H9 (cell line): ENCODE results near the gene VMAC. TPM values are rescaled to one million over a fixed set of nuclear protein-coding genes. Genes with fewer than 3 reads are reported as not detected.

Experiments
- DNase-seq: peaks from one replicate; pipeline ENCODE4 v3.0.0-alpha.2; 2017
- H2AFZ ChIP-seq: one replicate; pipeline ENCODE4 v1.6.1; 2013; ENCODE audit warnings: mild to moderate bottlenecking, low read length, control low read depth, moderate library complexity
- H2AK5ac ChIP-seq: 2 replicates; pipeline ENCODE4 v1.6.1; 2013; ENCODE audit warnings: low read length, control low read depth, mixed read lengths; ENCODE audit not compliant: insufficient read length
- H2BK120ac ChIP-seq: one replicate; pipeline ENCODE4 v1.6.1; 2013; ENCODE audit warnings: low read depth, mild to moderate bottlenecking, low read length, control low read depth, inconsistent platforms; ENCODE audit not compliant: poor library complexity, severe bottlenecking
- H2BK12ac ChIP-seq: 2 replicates; pipeline ENCODE4 v1.6.1; 2013; ENCODE audit warnings: low read length, control low read depth, mixed read lengths, low read depth; ENCODE audit not compliant: insufficient read length
- H2BK15ac ChIP-seq: 2 replicates; pipeline ENCODE4 v1.6.1; 2013; ENCODE audit warnings: low read depth, low read length, control low read depth
- H2BK20ac ChIP-seq: one replicate; pipeline ENCODE4 v1.6.1; 2013; ENCODE audit warnings: low read depth, mild to moderate bottlenecking, low read length, control low read depth, inconsistent platforms; ENCODE audit not compliant: poor library complexity, severe bottlenecking
- H2BK5ac ChIP-seq: 2 replicates; pipeline ENCODE4 v1.6.1; 2013; ENCODE audit warnings: low read length, control low read depth, mixed read lengths; ENCODE audit not compliant: insufficient read length
- H3K14ac ChIP-seq: 2 replicates; pipeline ENCODE4 v1.6.1; 2013; ENCODE audit warnings: low read length, control low read depth; ENCODE audit not compliant: insufficient read depth
- H3K18ac ChIP-seq: 2 replicates; pipeline ENCODE4 v1.6.1; 2013; ENCODE audit warnings: low read depth, mild to moderate bottlenecking, mixed read lengths, low read length, control low read depth; ENCODE audit not compliant: insufficient read length
- H3K23ac ChIP-seq: 2 replicates; pipeline ENCODE4 v1.6.1; 2013; ENCODE audit warnings: low read length, control low read depth, mixed read lengths, low read depth; ENCODE audit not compliant: insufficient read length
- H3K23me2 ChIP-seq: 2 replicates; pipeline ENCODE4 v1.6.1; 2013; ENCODE audit warnings: low read depth, mild to moderate bottlenecking, mixed read lengths, low read length, control low read depth; ENCODE audit not compliant: insufficient read length, poor library complexity, severe bottlenecking
- H3K27ac ChIP-seq: 2 replicates; pipeline ENCODE4 v1.5.1; 2013; ENCODE audit warnings: low read length, control low read depth, mixed read lengths, low read depth; ENCODE audit not compliant: insufficient read length
- H3K27me3 ChIP-seq: 2 replicates; pipeline ENCODE4 v1.6.1; 2013; ENCODE audit warnings: low read length, control low read depth, inconsistent platforms; ENCODE audit not compliant: insufficient read depth
- H3K4ac ChIP-seq: 2 replicates; pipeline ENCODE4 v1.6.1; 2013; ENCODE audit warnings: low read depth, mild to moderate bottlenecking, control low read depth, inconsistent platforms, low read length, moderate library complexity
- H3K4me1 ChIP-seq: 2 replicates; pipeline ENCODE4 v1.6.1; 2013; ENCODE audit warnings: low read length, control low read depth, inconsistent platforms; ENCODE audit not compliant: insufficient read depth
- H3K4me2 ChIP-seq: 2 replicates; pipeline ENCODE4 v1.6.1; 2013; ENCODE audit warnings: low read length, control low read depth, mixed read lengths; ENCODE audit not compliant: insufficient read length, insufficient read depth
- H3K56ac ChIP-seq: 2 replicates; pipeline ENCODE4 v1.6.1; 2013; ENCODE audit warnings: low read depth, mild to moderate bottlenecking, mixed read lengths, low read length, control low read depth; ENCODE audit not compliant: insufficient read length
- H3K79me1 ChIP-seq: 2 replicates; pipeline ENCODE4 v1.6.1; 2013; ENCODE audit warnings: low read depth, mild to moderate bottlenecking, moderate library complexity, low read length, control low read depth, inconsistent platforms; ENCODE audit not compliant: insufficient read depth, poor library complexity, severe bottlenecking
- H3K79me2 ChIP-seq: 2 replicates; pipeline ENCODE4 v1.6.1; 2013; ENCODE audit warnings: low read length, control low read depth, inconsistent platforms; ENCODE audit not compliant: insufficient read depth
- H3K9ac ChIP-seq: 2 replicates; pipeline ENCODE4 v1.6.1; 2013; ENCODE audit warnings: low read length, control low read depth, mixed read lengths; ENCODE audit not compliant: insufficient read length; ENCODE audit errors: extremely low read depth
- H3K9me3 ChIP-seq: one replicate; pipeline ENCODE4 v1.6.1; 2013; ENCODE audit warnings: low read depth, low read length, inconsistent platforms; ENCODE audit not compliant: control insufficient read depth
- H3T11ph ChIP-seq: one replicate; pipeline ENCODE4 v1.6.1; 2013; ENCODE audit warnings: mild to moderate bottlenecking, low read length, control low read depth, inconsistent platforms
- H4K20me1 ChIP-seq: one replicate; pipeline ENCODE4 v1.6.1; 2013; ENCODE audit not compliant: control insufficient read depth, insufficient read length, insufficient read depth
- H4K5ac ChIP-seq: 2 replicates; pipeline ENCODE4 v1.6.1; 2013; ENCODE audit warnings: low read depth, mild to moderate bottlenecking, mixed read lengths, low read length, control low read depth; ENCODE audit not compliant: insufficient read length
- H4K8ac ChIP-seq: replicated peaks from 2 replicates; pipeline ENCODE4 v1.6.1; 2013; ENCODE audit warnings: low read length, control low read depth, mixed read lengths, low read depth; ENCODE audit not compliant: insufficient read length
- H4K91ac ChIP-seq: 2 replicates; pipeline ENCODE4 v1.6.1; 2013; ENCODE audit warnings: low read depth, mild to moderate bottlenecking, moderate library complexity, mixed read lengths, low read length, control low read depth; ENCODE audit not compliant: insufficient read length
- H3K27ac Mint-ChIP-seq, 3 experiments: 2 replicates in 2 of 3; 3 replicates in 1 of 3; pipeline ENCODE4 v1.8.0; 2020 to 2021; ENCODE audit warnings: mixed read lengths in 3 of 3, mild to moderate bottlenecking in 1 of 3, moderate library complexity in 1 of 3
- H3K27me3 Mint-ChIP-seq: 2 replicates; pipeline ENCODE4 v1.8.0; 2021; ENCODE audit warnings: low read depth, mild to moderate bottlenecking, moderate library complexity, mixed read lengths
- H3K36me3 Mint-ChIP-seq, 3 experiments: 2 replicates in 2 of 3; 3 replicates in 1 of 3; pipeline ENCODE4 v1.8.0; 2020 to 2021; ENCODE audit warnings: low read depth in 3 of 3, mixed read lengths in 3 of 3; ENCODE audit not compliant: insufficient read depth in 1 of 3
- H3K4me1 Mint-ChIP-seq, 2 experiments: 2 replicates each; pipeline ENCODE4 v1.8.0; 2020; ENCODE audit warnings: mixed read lengths in 2 of 2
- H3K4me3 Mint-ChIP-seq, 2 experiments: 2 replicates in 1 of 2; 3 replicates in 1 of 2; pipeline ENCODE4 v1.8.0; 2020 to 2021; ENCODE audit warnings: mild to moderate bottlenecking in 2 of 2, mixed read lengths in 2 of 2, moderate library complexity in 1 of 2
- H3K9me3 Mint-ChIP-seq, 2 experiments: 2 replicates in 1 of 2; 3 replicates in 1 of 2; pipeline ENCODE4 v1.8.0; 2020; ENCODE audit warnings: mild to moderate bottlenecking in 2 of 2, mixed read lengths in 2 of 2, moderate library complexity in 1 of 2
- CTCF ChIP-seq: fragments of 200-600 bp; sonication (generic); conservative IDR thresholded peaks from 3 replicates; pipeline ENCODE4 v1.8.0; 2021; ENCODE audit warnings: antibody characterized with exemption, mild to moderate bottlenecking
- WGBS: extraction: QIAGEN DNeasy Blood & Tissue Kit; methylation state at CpG from one replicate; pipeline ENCODE4 v1.1.7; 2013; ENCODE audit warnings: missing lambda C conversion rate, low lambda C conversion rate, mixed read lengths; ENCODE audit not compliant: insufficient read length; ENCODE audit errors: extremely low coverage; 5-methylcytosine and 5-hydroxymethylcytosine counted together
- total RNA-seq: library from RNA; stranded (reverse); gene quantifications from 2 replicates; pipeline ENCODE4 v1.2.1, GENCODE V29; 2021

Gene VMAC
- total RNA-seq, 1 experiment from 2014 or later: 2.2 TPM

GRCh38 chr19:5867201-5868136, 37.2 kb upstream of the VMAC start:
- Mint-ChIP-seq H3K4me1 (no peaks in the 10 kb centered on the region; a peak in 1 of 4 replicates), H3K36me3 (no peaks in the 10 kb centered on the region), H3K27ac (no peak overlapping the region), H3K9me3 (no peaks in the 10 kb centered on the region), H3K4me3 (peak overlapping the region in 1 of 2 experiments; percentile 58; a peak in 1 of 5 replicates), H3K27me3 (peaks cover 23% of the 10 kb centered on the region)
- H3K79me1 ChIP-seq: no peaks in the 10 kb centered on the region
- H2AK5ac ChIP-seq: no peak overlapping the region
- no peak overlapping the region for H3K56ac ChIP-seq
- H2BK20ac ChIP-seq: no peak overlapping the region
- no CpG with 5 or more reads among the region's 31 CpGs for WGBS
- TF ChIP-seq CTCF: no peak
- H3K14ac ChIP-seq: no peak overlapping the region; the same call in 1 of the 2 replicates
- no peak for DNase-seq
- H4K20me1 ChIP-seq: no peaks in the 10 kb centered on the region
- no peak overlapping the region for H3K18ac ChIP-seq
- no peaks in the 10 kb centered on the region for H3K79me2 ChIP-seq
- H3K23me2 ChIP-seq: no peaks in the 10 kb centered on the region
- H3T11ph ChIP-seq: no peak overlapping the region
- H3K23ac ChIP-seq: no peak overlapping the region
- no peaks in the 10 kb centered on the region for H3K9me3 ChIP-seq
- no peak overlapping the region for H4K5ac ChIP-seq
- H2BK12ac ChIP-seq: no peak overlapping the region
- H3K27ac ChIP-seq: no peak overlapping the region
- no peak overlapping the region for H4K91ac ChIP-seq
- H3K27me3 ChIP-seq: no peaks in the 10 kb centered on the region
- H3K9ac ChIP-seq: no peak overlapping the region
- no peak overlapping the region for H2BK15ac ChIP-seq
- no peak overlapping the region for H2BK120ac ChIP-seq
- H4K8ac ChIP-seq: no peak overlapping the region
- H2AFZ ChIP-seq: no peak overlapping the region
- no peak overlapping the region for H3K4me2 ChIP-seq
- H3K4ac ChIP-seq: no peak overlapping the region
- H2BK5ac ChIP-seq: no peak overlapping the region
- no peaks in the 10 kb centered on the region for H3K4me1 ChIP-seq
